Hematopoietic multipotent progenitor cell treated with erythropoietin and hydrocortisone succinate and interleukin-3 and kit ligand, for 15 days (in vitro differentiated cells): ENCODE results near the gene FYN.

Experiments used
- DNase-seq: peaks from one replicate; pipeline ENCODE4 v3.0.0-alpha.2; 2015; ENCODE audit warnings: low spot score

The FYN gene

DNA sequence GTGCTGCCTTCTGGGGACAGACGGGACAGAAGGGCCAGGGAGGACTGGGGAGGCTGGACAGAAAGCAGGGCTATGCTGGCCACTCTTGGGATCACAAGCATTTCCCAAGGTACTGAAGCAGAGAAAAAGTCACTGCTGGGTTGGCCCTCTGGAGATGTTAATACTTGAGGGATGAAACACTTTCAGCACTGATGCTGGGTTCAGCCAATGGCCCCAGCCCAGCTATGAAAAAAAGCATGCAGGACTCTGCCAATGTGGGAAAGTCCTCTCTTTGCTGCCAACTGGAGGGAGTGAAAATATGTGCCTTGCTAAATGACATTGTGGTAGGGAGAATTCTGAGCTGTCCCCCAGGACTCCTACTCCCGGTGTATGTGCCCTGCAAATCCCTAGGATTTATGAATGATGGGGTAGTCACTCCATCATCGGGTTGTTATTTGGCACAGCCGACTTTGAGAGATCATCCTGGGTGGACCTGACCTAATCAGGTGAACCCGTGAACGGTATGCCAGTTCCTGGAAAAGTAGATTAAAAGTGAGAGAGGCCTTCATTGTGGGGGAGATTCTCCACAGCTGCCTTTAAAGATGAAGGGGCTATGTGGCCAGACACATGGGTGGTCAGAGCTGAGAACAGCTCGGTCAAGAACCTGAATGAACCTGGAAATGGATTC, 147.7 kb downstream of the FYN start:
- DNase-seq, result no peak

DNA sequence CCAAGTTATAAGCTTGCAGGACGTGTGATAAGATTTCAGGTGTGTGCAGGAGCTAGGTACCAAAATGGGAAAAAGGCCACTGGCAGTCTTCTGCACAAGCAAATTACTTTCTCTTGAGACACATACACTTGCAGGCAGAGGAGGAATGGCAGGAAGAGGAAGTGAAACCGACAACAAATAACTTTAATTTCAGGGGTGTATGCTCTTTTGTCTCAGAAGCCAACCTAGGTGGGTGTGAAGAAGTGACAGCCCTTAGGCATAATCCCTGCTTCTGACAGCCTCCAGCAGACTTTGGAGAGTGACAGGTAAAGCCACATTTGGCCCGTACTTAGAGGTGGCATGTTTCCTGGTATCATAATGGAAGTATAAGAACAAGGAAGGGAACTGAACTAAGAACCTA, 148.7 kb downstream of the FYN start:
- DNase-seq, result no peak

DNA sequence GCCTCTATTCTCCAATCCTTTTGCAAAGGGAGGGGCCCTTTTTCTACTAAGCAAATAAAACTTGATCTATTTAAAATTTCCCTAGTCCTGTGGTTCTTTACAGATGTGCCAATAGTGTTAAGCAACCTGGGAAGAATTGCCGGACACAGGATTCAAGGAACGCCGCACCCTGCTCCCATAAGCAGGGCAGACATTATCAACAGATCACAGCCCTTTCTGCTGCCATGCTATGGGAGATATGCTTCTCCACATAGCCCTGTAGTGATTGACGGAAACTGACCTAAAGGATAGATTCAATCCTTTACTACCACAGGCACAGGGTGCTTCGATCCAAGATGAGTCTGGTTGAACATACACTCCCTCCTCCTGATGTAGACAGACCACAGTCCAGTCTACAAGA, 149.2 kb downstream of the FYN start:
- DNase-seq, result no peak

GRCh38 chr6:111723412-111723970, 149.8 kb downstream of the FYN start:
- DNase-seq, result no peak

DNA sequence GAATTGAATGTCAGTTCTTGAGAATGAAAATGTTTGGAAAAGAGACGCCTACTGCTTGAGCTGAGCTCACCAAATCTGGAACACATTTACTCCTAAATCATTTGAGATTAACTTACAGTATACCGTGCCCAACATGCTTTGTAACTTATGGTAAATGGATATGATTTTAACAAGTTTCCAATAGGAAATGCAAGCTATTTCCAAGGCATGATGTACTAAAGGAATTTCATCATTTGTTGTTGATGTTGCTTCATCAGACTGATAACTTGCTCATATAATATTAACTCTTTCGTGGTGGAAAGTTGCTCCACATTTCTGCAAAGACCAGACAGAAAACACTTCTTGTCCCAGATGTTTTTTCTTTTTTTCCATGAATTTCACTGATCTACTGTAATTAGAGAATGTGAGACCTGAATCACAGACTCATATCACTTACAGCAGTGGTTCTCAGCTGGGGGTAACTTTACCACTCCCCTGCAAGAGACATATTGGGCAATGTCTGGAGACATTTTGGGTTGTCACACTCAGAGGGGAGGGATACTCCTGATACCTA, 151.0 kb downstream of the FYN start:
- DNase-seq, result no peak

GRCh38 chr6:111721753-111722154, 151.5 kb downstream of the FYN start:
- DNase-seq, result peak; percentile 55

DNA sequence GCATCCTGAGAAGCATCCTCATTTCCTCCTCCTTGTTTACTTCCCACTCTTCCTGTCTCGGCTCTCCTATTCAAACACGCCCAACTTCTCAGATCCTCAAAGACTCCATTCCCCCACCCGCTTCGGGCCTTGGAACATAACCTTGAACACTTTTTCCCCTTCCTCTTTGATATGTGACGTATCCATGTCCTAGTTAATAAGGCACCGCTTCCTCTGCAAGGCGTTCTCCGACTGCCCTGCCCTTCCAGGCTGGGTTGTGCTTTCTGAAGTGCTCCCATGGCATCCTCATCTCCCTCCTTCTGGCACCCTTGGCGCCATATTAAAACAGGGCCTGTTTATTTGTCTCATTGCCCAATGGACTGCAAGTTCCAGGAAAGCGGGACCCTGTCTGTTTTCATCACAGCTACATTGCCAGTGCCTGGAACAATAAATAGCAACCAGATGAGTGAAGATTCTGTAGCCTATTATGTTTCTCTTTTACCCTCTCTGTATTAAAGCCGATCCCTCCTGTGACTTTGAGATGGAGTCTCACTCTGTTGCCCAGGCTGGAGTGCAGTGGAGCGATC, 152.2 kb downstream of the FYN start:
- no peak for DNase-seq

- DNase-seq, result no peak
Observed at GRCh38 chr6:111718990-111719389, 154.3 kb downstream of the FYN start.

- no peak for DNase-seq
Observed at GRCh38 chr6:111718326-111718725, 154.9 kb downstream of the FYN start.

DNA sequence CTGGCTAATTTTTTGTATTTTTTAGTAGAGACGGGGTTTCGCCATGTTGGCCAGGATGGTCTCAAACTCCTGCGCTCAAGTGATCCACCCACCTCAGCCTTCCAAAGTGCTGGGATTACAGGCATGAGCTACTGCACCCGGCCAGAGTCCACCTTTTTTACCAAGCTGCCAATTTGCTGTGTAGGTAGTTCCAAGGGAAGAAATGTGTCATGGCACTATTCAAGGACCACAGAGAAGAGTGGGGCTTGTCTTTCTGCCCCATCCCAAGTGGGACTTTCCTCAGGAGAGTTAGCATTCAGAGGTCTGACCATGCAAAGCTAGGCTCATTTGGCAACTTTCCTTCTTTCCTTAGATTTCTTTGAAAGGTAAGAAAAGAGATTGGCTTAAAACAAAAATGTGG, 155.6 kb downstream of the FYN start:
- DNase-seq, result no peak

DNA sequence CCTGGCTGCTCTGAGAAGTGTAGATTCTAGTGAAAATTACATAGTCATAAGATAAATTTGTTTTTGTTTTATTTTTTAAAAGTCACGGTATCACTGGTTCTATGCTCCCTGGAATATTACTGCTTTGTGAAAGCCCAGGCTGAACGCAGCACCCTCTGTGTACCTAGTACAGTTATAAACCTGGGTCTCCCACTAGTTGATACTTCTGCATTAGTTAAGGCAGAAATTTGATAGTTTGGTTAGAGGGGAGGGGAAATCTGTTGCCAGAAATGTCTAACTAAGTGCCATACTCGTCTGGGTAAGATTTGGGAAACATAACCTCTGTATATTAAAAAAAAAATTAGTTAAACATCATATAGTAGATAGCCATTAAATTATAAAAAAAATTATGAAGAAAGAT, 156.9 kb downstream of the FYN start:
- DNase-seq, result no peak

GRCh38 chr6:111715321-111715720, 157.9 kb downstream of the FYN start:
- DNase-seq, result no peak

DNA sequence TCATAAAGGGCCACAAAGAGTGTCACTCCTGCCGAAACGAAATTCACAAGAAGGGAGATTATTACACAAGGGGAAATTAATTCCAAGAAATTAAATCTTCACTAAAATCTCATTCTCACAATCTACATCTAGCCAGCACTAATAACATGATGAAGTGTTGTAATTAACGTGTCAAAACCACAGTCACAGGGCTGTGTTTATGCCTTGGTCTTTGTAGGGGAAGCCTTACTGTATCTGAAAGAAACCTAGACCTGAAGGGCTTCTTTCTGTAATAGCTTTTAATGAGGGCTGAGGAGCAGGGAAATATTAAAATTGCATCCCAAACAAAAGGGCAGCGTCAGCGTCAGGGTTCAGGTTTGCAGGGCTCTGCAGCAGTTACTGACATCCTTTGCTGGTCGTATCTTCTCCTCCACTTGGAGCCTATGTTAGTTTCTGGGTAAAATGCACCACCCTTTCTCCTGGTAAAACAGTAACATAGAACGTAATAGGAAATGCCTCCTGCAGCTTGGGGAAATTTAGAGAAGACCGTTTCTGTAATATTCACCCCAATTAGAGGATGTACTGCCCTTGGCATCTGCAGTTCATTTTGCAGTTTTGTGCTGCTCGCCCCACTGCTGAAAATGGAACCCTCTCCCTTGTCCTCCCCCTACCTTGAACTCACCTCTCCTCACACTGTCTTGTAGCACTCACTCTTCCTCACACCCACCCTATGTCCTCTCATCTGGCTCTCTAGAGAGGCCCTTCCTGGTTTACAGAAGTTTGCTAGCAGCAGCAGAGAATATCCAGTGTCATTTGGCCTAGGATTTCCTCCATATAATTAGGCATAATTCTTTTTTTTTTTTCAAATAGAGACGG, 158.6 kb downstream of the FYN start:
- no peak for DNase-seq

DNA sequence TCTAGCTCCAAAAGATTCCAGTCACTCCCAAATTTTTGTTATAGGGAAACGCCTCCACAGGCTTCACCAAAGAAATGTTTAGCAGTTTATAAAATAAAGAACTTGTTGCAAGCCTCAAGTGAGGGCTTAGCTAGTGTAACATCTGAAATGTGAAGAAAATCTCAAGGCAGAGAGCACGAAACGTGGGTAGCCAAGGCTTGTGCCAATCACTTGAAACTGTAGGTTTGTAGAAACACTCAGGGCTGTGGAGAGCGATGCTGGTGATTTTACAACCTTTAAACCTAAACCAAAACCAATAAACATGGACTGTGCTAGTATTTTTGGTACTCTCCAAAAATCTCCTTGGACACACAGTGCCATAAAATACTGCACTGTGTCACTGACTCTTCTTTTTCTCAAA, 159.4 kb downstream of the FYN start:
- DNase-seq, result no peak

DNA sequence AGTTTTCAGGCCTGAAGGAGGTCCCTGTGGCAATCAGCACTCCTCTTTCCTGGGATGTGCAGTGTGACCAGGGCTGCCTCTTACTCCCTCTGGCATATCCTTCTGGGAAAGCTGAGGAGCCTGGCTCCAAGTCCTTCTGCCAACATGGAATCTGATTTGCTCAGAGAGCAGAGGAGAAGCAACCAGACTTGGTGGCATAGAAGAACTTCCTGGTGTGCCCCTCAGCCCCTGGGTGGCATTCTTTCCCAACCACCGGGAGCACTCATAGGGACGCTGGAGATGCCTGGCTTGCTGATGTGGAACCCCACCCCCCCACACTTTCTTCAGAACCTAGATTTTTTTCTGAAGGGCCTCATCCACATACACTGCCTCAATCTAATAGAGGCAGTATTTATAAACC, 160.0 kb downstream of the FYN start:
- no peak for DNase-seq

DNA sequence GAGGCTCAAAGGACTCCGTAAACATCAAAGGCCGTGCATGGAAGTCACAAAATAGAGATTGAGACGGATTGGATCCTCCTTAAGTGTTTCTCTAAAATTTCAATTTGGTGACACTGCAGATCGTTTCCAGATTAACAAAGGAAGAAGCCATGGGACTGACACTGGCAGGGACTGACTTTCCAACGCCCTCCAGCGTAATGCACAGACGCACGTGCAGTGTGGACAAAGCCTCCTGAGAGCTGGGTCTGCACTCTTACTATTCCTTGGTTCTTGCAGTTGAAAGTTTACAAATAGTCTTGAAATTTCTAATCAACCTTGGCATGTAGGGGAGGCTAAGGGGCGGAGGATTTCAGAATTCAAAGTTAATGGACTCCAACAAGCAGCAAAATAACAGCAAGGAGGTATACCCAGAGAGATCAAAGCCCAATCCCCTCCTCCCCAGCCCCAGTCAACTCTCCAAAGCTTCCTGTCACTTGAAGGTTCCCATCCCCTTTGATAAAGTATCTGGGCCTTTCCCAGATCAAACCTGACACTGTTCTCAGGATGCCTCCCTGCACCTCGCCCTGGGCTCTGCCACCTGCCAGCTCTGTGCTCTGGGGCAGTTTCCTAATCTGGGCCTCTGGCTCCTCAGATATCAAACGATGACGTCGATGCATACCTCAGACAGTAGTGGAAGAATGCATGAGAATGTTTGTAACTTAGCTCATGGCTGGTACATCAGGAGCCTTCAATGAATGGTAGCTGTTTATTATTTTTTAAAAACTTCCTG, 161.1 kb downstream of the FYN start:
- DNase-seq, result no peak

GRCh38 chr6:111711476-111711875, 161.8 kb downstream of the FYN start:
- DNase-seq, result no peak

GRCh38 chr6:111710911-111711310, 162.3 kb downstream of the FYN start:
- no peak for DNase-seq

DNA sequence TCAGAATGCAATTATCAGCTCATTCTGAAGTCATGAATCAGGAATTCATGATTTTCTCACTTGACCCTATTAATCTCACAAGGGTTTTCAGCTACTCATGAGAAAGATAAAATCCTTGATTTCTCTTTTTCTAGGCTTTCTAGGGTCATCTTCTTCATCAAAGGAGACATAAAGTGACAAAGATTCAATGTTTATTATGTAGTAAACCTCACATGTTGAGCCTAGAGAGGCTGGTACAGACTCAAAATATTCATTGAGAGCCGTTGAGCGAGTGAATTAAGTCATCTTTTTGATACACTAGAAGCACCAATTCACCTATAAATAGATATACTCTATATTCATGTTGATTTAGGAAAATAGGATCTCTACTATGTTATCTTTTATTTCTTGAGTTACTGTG, 162.8 kb downstream of the FYN start:
- no peak for DNase-seq

DNA sequence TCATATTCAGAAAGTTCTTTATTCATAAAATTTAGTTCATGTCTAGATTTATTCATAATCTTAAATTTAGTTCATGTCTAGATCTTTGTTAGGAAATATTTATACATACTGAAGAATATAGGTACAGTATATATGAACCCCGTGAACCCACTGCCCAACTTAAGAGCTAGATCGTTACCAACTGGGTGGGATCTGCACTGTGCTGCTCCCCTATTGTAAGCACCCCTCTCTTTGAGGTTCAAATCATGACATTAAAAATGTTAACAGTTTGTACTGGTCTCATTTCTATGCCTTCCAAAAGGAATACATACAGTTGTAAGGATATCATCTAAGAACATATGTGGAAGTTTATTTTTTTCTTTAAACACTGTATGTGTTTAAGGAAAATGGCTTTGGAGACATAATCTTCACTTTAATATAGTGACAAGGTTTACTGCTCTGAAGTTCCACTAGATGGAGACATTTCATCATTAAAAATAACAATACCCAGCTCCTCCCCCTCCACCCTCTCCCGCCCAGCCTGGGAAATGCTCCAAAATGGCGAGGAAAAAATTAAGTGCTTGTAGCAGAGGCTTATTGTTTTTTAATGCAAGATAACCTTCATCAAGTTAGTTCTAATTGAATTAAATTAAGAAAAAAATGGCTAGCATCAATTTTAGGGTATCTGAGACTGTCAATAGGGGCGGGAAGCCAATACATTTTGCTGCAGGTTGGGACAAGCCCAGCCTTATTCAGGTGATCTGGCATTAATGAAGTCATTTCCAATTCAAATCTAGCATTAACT, 163.4 kb downstream of the FYN start:
- DNase-seq, result peak; percentile 80

DNA sequence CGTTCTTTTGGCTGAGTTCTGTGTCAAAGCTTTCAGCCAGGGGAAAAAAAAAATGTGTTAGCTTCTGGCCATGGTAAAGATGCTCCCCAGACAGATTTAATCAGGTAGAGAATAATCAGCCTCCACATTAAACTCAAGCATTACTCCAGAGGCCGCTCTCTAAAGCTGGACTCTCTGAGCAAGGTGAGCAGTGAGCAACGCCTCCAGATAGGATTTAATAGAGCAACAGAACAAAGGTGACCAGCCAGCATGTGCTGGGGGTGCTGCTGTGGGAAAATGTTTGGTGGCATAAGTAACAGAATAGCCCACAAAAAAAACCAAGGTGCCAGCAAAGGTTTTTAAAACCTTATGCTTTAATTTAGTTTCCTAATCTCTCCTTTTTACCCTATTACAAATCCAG, 164.1 kb downstream of the FYN start:
- no peak for DNase-seq
